ENCODE measurements around the gene CSTPP1.

DNA sequence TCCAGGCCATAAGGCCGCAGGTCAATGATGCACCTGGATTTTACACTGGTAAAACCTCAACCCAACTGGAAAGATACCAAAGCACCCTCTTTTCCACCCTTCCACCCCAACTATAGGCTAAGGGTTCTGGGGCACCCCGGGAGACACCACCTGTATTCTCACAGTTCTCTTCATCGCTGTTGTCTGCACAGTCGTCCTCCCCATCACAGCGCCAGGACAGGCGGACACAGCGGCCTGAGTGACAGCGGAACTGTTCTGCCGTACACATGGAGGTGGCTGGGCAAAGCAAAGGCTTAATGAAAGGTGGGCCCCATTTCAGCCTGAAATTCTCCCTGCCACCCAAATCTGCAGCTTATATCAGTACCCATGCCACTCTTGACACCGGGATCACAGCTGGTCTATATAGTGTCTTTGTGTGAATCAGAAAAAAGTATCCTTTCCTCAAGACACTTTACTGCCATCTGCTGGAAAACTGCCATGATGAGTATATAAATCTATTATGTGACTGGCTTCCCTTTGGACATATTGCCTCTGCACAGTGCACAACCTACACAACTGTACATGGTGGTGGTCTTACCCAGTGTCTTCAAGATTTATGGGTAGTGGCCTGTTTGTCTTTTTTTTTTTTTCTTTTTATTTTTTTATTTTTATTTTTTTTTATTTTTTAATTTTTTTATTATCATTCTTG, 39.7 kb upstream of the CSTPP1 start:
- TF ChIP-seq, protein P1, sequence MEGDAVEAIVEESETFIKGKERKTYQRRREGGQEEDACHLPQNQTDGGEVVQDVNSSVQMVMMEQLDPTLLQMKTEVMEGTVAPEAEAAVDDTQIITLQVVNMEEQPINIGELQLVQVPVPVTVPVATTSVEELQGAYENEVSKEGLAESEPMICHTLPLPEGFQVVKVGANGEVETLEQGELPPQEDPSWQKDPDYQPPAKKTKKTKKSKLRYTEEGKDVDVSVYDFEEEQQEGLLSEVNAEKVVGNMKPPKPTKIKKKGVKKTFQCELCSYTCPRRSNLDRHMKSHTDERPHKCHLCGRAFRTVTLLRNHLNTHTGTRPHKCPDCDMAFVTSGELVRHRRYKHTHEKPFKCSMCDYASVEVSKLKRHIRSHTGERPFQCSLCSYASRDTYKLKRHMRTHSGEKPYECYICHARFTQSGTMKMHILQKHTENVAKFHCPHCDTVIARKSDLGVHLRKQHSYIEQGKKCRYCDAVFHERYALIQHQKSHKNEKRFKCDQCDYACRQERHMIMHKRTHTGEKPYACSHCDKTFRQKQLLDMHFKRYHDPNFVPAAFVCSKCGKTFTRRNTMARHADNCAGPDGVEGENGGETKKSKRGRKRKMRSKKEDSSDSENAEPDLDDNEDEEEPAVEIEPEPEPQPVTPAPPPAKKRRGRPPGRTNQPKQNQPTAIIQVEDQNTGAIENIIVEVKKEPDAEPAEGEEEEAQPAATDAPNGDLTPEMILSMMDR (IDR thresholded peaks at IDR 0.05; ENCODE audit: insufficient read depth, low read length), result peak; percentile 33
- TF ChIP-seq POLR2AphosphoS5 (IDR thresholded peaks at IDR 0.05; ENCODE audit: low read depth) (no peak), GABPA (IDR thresholded peaks at IDR 0.05; ENCODE audit: low read depth) (no peak), SPI1 (IDR thresholded peaks at IDR 0.05; ENCODE audit: borderline replicate concordance, low read depth) (no peak)

Measured in HL-60 (cell line).